GM19025 (cell line): Measurements from ENCODE around the gene WAPL.

Experiments used
- ATAC-seq: cut with Tn5 transposase; IDR thresholded peaks from one replicate; pipeline ENCODE4 v1.9.1; 2021; ENCODE audit warnings: mild to moderate bottlenecking, low read depth, moderate library complexity; ENCODE audit not compliant: unreplicated experiment

WAPL gene

DNA sequence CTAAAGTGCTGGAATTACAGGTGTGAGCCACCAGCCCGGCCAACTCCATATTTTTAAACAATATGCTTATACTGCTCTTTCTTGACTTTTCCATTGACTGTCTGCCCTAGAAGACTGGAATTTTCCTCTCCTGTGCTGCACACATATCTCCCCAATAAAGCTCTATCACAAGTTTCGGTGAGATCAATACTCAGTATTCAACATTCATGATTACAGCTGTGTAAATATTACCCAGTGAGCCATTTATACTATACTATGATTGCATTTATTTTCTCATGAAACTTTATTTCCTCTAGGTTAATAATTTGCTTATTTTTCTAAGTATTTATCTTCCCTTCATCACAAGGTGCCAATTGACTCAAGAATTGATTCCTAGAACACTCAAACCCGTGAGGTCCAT is 106.5 kb downstream of the WAPL start:
- ATAC-seq, result no peak

- ATAC-seq, result peak; percentile 62
Observed at GRCh38 chr10:86413046-86413728, 108.4 kb downstream of the WAPL start.

DNA sequence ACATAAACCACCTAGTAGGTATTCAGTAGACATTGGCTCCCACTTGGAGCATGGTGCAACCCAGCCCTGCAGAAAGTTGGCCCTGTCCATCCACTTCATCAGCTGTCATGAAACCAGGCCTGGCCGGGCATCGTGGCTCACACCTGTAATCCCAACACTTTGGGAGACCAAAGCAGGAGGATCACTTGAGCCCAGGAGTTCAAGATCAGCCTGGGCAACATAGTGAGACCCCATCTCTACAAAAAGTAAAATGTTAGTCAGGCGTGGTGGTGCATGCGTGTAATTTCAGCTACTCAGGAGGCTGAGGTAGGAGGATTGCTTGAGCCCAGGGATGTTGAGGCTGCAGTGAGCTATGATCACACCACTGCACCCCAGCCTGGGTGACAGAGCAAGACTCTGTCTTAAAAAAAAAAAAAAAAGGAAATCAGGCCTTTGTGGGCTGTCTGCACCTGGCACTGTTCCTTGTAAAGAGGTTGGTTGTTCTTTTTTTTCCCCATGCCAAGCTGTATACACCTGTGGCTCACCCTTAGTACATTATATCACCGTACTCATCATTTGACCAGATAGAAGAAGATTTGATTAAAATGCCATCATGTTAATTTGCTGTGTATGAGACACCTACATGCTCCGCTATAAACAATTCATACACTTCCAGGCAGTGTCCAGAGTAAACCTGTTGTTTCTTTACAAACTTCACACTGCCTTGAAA is 109.6 kb downstream of the WAPL start:
- no peak for ATAC-seq

GRCh38 chr10:86411281-86411841 is 110.2 kb downstream of the WAPL start:
- peak; percentile 54 for ATAC-seq

- no peak for ATAC-seq
Observed at GRCh38 chr10:86410542-86411124, 111.0 kb downstream of the WAPL start.

DNA sequence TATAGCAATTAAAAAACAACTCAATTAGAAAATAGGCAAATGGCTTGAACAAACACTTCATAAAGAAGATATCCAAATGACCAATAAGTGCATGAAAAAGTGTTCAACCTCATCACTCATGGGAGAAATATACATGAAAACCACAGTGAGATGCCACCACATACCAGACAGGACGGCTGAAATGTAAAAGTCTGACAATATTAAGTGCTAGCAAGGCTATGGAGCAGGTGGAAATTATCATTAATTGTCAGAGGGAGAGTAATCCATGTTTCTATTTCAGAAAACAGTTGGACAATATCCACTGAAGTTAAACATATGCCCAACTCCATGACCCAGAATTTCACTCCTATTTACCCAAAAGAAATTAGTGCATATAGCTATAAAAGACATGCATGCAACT is 112.4 kb downstream of the WAPL start:
- no peak for ATAC-seq

DNA sequence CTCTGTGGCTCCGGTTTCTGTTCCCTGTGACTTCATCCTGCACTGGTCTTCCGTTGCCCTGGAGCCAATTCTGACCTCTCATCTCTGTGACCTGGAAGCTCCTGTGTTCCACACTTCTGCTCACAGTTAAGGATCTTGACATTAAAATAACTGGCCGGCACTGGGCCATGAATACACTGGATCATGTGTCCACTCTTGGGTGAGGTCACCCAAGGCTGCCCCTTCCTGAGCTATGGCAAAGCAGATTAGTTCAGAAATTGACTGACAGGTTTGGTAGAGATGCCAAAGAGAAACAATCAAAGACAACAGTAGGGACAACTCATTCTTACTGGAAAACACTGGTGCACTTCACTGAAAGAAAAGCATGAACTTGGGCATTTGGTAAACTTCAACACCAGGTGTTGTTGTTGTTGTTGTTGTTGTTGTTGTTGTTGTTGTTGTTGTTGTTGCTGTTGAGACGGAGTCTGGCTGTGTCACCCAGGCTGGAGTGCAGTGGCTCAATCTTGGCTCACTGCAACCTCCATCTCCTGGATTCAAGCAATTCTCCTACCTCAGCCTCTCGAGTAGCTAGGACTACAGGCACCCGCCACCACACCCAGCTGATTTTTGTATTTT is 118.3 kb downstream of the WAPL start:
- ATAC-seq, result no peak

DNA sequence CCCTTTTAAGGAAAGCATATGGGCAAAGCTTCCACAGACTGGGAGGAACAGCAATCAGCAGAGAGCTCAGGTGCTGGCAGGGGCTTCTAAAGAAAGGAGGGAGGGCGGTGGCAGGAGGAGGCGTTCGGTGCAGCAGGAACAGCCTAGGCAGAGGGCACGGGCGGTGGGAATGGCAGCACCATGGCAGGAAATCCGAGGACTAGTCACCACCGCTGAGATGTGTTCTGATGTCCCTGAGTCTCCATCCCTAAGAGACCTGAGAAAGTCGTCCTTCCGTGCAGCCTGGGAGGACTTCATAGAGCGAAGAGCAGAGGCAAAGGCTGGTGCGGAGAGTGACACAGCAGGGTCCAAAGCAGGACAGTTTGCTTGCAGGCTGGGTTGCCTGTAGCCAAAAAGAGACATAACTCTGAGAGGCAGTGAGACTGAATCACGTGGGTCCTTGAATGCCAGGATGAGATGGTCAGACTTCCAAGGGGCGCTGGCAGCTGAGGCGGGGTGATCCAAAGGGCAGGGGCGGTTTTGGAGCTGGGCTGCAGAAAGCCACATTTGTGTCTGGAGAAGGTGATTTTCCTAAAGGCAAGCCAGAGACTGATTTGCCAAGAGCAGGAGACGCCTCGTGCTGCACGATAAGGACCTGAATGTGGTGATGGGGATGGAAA is 119.2 kb downstream of the WAPL start:
- ATAC-seq, result no peak

DNA sequence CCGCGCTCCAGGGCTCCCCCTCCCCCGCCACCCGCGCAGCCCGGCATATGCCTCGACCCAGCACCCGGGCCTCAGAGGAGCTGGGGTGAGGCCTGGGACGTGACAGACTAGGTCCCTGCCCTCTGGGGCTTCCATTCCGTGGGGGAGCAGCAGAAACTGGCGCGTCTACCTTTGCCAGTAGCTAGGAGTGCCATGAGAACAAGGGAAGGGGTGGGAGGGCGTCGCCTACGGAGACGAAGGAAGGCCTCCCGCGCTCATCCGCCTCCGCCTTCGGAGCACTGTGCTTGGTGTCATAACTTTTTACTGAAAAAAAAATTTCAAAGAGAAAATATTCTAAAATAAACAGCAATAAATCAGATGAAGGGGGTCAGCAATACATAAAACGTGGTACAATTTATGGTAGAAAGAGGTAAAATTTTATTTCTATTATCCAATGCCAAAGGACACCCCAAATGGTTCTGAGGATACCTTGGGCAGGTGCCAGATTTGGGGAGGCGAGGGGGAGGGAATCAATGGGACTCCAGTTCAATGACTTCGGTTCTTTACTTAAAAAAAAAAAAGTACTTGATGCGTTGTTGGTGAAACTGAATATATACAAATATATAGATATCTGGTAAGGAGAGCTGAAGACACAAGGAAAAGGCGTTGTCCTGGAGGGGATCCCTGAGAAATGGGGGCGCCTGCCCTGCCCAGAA is 119.9 kb downstream of the WAPL start:
- ATAC-seq, result no peak

DNA sequence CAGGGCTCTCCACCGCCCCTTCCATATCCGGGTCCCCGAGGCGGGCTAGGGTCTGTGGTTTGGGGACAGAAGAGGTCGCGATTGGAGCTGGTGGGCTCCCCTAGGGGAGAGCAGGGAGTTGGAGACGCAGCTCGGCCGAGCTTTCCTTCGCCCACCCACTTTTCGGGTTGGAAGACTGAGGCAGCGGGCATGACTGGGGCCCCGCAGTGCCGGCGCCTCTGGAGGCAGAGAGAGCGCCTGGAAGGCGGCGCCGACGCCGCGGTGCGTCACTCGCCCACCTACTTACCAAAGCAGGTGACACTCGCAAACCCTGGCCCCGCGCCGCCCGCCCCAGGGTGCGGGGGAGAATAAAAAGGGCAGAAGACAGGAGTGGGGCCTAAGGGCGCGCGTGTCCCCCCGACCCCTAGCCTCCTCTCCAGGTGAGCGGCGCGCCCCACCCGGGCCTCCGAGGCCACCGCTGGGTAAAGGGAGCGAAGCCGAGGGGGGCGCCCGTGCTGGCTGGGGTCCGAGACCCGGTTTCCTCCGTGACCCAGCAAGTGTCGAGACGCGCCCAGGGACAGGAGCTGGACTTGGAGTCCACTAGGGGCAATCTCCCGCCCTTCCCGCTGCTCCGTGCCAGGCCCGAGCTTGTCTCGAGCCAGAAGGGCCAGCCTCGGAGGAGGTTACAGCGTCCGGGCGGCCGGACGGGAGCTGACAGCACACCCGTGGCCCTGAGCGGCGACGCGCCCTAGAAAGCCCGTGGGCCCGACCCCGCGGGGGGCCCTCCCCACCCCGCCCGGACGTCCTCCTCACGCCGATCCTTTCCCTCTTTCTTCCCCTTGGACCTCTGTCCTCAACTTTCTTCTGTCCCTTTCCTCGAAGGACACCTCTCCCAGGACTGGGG is 120.6 kb downstream of the WAPL start:
- peak; percentile 21 for ATAC-seq

GRCh38 chr10:86399879-86400704 is 121.5 kb downstream of the WAPL start:
- ATAC-seq, result peak; percentile 86

DNA sequence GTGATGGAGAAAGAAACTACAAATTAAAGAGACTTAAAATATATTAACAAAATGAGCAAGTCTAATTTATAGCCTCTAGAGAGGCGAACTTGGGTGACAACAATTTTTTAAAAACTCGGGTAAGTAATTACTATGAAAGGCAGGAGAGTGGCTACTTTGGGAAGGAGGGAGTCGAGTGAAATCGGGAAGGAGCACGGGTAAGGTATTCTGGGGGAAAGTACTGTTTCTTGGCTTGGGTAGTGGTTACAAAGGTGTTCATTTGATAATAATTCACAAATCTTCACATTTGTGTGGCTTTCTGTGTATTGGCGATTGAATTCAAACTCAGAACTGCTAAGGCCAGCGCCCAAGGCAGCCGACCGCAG is 122.1 kb downstream of the WAPL start:
- ATAC-seq, result no peak

- no peak for ATAC-seq
Observed at GRCh38 chr10:86397120-86397519, 124.5 kb downstream of the WAPL start.

DNA sequence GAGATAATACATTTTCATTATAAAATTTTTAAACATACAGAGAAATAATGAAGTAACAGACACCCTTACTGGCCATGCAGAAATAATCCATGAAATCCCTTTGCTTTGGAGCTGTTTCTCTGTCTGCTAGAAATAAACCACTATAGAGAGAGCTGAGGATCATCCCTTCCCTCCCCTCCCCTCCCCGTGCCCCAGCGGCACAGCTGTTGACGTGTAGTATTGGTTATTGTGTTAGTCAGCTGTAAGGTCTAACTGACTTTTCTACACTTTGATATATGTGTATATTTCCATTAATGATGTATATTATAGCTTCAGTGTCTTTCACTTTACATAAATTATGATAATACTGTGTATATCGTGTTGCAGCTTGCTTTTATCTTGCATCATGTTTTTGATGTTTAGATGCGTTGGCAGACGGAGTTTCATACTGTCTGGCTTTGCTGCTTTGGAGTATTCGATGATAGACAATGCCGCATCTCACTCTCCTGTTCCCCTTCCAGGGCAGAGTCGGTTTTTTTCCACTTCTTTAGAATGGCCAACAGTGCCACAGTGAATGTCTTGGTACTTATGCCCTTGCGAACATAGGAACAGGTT is 127.6 kb downstream of the WAPL start:
- ATAC-seq, result no peak

GRCh38 chr10:86393362-86393761 is 128.2 kb downstream of the WAPL start:
- ATAC-seq, result no peak

DNA sequence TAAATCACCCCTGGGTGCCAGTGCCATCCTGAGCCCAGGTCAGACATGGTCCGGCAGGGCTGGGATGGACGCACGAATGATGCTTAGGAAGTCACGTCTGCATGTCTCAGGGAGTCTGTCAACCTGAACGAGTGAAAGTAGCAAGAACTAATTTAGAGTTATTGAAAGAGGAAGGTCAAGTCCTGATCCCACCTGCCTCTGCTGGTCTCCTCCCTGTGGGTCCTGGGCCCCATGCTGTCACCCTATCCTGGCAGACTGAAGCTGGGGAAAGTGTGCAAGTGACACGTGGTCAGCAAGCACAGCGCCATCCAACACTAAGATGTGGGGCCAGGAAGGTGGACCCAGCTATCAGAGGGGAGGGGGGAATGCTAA is 128.9 kb downstream of the WAPL start:
- ATAC-seq, result no peak

DNA sequence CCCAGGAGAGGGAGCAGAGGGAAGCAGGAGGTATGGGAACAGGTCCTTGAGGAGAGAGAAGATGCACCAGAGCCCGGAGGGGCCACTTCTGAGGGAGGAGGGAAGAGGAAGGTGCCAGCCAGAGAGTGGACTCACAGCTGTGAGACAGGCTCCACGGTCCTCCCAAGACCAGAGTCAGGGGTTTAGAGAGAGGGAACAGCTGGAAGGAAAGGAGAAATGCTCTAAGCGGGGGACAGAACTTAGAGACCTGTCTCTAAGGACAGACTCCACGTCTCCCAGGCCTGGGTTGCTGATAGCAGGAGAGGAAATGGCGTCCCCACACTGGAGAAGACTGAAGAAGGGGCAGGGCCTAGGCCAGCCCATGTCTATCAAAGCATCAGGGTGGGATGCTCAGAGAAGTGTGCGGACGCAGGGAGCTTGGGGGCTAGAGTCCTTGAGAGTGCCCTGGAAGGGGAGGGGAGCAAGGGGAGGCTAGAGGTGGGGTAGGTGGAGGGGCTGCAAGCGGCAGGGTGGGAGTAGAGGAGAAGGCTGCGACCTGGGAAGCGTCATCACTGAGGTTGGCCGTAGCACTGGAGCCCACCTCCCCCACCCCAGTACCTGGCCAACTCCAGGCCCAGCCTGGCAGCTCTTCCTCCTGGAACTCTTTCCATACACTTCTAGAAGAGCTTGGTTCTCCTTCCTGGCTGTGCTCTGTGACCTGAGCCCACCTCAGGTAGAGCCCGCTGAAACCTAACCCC is 129.4 kb downstream of the WAPL start:
- no peak for ATAC-seq
